ENCODE measurements around the gene TNKS2.

TNKS2 gene

GRCh38 chr10:91796331-91797047, 1.7 kb upstream of the TNKS2 start:
- Histone ChIP-seq H3F3A (ENCODE audit: control insufficient read depth, insufficient read depth) (peaks cover 10% of the 10 kb centered on the region), H3K9me3 (ENCODE audit: control insufficient read depth, insufficient read depth, low read length) (no peaks in the 10 kb centered on the region), H3K79me2 (ENCODE audit: control insufficient read depth, low read length) (peaks cover 50% of the 10 kb centered on the region), H3K27ac (ENCODE audit: low read depth, low read length) (peak overlapping the region; percentile 87), H3K27me3 (ENCODE audit: control insufficient read depth, low read length) (no peaks in the 10 kb centered on the region), H3K36me3 (ENCODE audit: control insufficient read depth, low read length) (peaks cover 32% of the 10 kb centered on the region), H3K4me1 (ENCODE audit: control insufficient read depth, low read length) (peaks cover 32% of the 10 kb centered on the region), H3K9me2 (replicated peaks; ENCODE audit: control insufficient read depth, low read length) (no peaks in the 10 kb centered on the region), H3K4me3 (ENCODE audit: low read length) (peak overlapping the region; percentile 74), H4K20me1 (ENCODE audit: control insufficient read depth, insufficient read depth, low read depth, low read length) (0 out of 2 replicates have a peak, but pooled peaks cover 7% of the 10 kb centered on the region), H3K4me2 (ENCODE audit: low read length) (peak overlapping the region; percentile 99)
- no peak for TF ChIP-seq CTCF (IDR thresholded peaks at IDR 0.05; ENCODE audit: low read depth, low read length, poor library complexity, severe bottlenecking)
- no peak for TF ChIP-seq EZH2phosphoT487 (IDR thresholded peaks at IDR 0.05; ENCODE audit: borderline replicate concordance, low read length)

DNA sequence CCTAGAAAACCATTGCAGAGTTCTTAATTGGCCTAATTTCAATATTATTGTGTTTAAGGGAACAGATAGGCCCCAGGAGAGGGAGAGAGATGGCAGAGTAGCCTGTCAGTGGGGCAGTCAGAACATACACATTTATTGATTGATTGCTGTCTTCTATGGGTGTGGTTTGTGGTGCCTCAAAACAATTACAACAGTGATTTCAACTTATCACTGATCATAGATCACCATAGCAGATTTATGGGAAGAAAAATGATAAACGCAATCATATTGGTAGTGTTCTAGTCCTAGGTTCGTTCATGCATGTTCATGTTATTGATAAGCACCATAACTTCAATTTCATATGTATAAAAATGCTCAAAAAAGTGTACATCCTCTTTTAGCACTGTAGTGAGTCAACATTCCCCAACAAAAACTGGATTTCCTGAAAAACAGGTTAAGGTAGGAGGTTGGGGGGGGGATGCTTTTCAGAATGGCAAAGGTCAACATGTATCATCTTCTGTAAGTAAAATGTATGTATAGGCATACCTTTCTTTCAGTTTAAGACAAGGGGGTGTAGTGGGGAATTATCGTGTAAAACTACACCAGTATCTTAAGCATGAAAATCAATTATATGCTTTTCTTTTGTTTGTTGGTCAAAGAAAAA, 1.1 kb upstream of the TNKS2 start:
- H3K36me3 ChIP-seq (ENCODE audit: control insufficient read depth, low read length) = peaks cover 39% of the 10 kb centered on the region
- H3K27ac ChIP-seq (ENCODE audit: low read depth, low read length) = peak overlapping the region; percentile 87
- no peaks in the 10 kb centered on the region for H3K9me2 ChIP-seq (replicated peaks; ENCODE audit: control insufficient read depth, low read length)
- H4K20me1 ChIP-seq (ENCODE audit: control insufficient read depth, insufficient read depth, low read depth, low read length) = 0 out of 2 replicates have a peak, but pooled peaks cover 10% of the 10 kb centered on the region
- peaks cover 57% of the 10 kb centered on the region for H3K79me2 ChIP-seq (ENCODE audit: control insufficient read depth, low read length)
- no peak for TF ChIP-seq EZH2phosphoT487 (IDR thresholded peaks at IDR 0.05; ENCODE audit: borderline replicate concordance, low read length)
- no peak for TF ChIP-seq CTCF (IDR thresholded peaks at IDR 0.05; ENCODE audit: low read depth, low read length, poor library complexity, severe bottlenecking)
- H3K4me1 ChIP-seq (ENCODE audit: control insufficient read depth, low read length) = peaks cover 32% of the 10 kb centered on the region
- H3F3A ChIP-seq (ENCODE audit: control insufficient read depth, insufficient read depth) = peaks cover 10% of the 10 kb centered on the region
- H3K4me2 ChIP-seq (ENCODE audit: low read length) = peak overlapping the region; percentile 99
- no peaks in the 10 kb centered on the region for H3K9me3 ChIP-seq (ENCODE audit: control insufficient read depth, insufficient read depth, low read length)
- H3K4me3 ChIP-seq (ENCODE audit: low read length) = peak overlapping the region; percentile 74
- H3K27me3 ChIP-seq (ENCODE audit: control insufficient read depth, low read length) = no peaks in the 10 kb centered on the region

GRCh38 chr10:91798649-91799611, 704 bp downstream of the TNKS2 start:
- Histone ChIP-seq H3K27me3 (ENCODE audit: control insufficient read depth, low read length) (no peaks in the 10 kb centered on the region), H3K4me3 (ENCODE audit: low read length) (peak overlapping the region; percentile 74), H4K20me1 (ENCODE audit: control insufficient read depth, insufficient read depth, low read depth, low read length) (0 out of 2 replicates have a peak, but pooled peaks cover 12% of the 10 kb centered on the region), H3K79me2 (ENCODE audit: control insufficient read depth, low read length) (peaks cover 74% of the 10 kb centered on the region), H3K27ac (ENCODE audit: low read depth, low read length) (peak overlapping the region; percentile 87), H3F3A (ENCODE audit: control insufficient read depth, insufficient read depth) (peaks cover 10% of the 10 kb centered on the region), H3K4me1 (ENCODE audit: control insufficient read depth, low read length) (peaks cover 32% of the 10 kb centered on the region), H3K9me3 (ENCODE audit: control insufficient read depth, insufficient read depth, low read length) (no peaks in the 10 kb centered on the region), H3K36me3 (ENCODE audit: control insufficient read depth, low read length) (peaks cover 56% of the 10 kb centered on the region), H3K9me2 (replicated peaks; ENCODE audit: control insufficient read depth, low read length) (no peaks in the 10 kb centered on the region), H3K4me2 (ENCODE audit: low read length) (peak overlapping the region; percentile 99)
- TF ChIP-seq CTCF (IDR thresholded peaks at IDR 0.05; ENCODE audit: low read depth, low read length, poor library complexity, severe bottlenecking) (no peak), EZH2phosphoT487 (IDR thresholded peaks at IDR 0.05; ENCODE audit: borderline replicate concordance, low read length) (no peak)

Measured in DOHH2 (cell line).